ENCODE data around the gene ZYG11B.
"Not testable (repeated sequence)": the region's sequence is repeated elsewhere in the genome, so short reads cannot be mapped to it uniquely, and the experiment has no call there.

The ZYG11B gene

GRCh38 chr1:52759908-52760307, 33.7 kb downstream of the ZYG11B start:
- no peak for DNase-seq

GRCh38 chr1:52767596-52768280, 41.5 kb downstream of the ZYG11B start:
- no peak for DNase-seq

GRCh38 chr1:52769346-52770033, 43.2 kb downstream of the ZYG11B start:
- DNase-seq = no peak

- DNase-seq = no peak
Measured at GRCh38 chr1:52771384-52771783, 45.1 kb downstream of the ZYG11B start.

- DNase-seq = no peak
Measured at GRCh38 chr1:52786148-52786547, 59.9 kb downstream of the ZYG11B start.

GRCh38 chr1:52790429-52790828, 64.2 kb downstream of the ZYG11B start:
- not testable (repeated sequence) for DNase-seq

GRCh38 chr1:52792036-52792435, 65.8 kb downstream of the ZYG11B start:
- DNase-seq = no peak

- DNase-seq = not testable (repeated sequence)
Measured at GRCh38 chr1:52793717-52794116, 67.5 kb downstream of the ZYG11B start.

- DNase-seq = no peak
Measured at GRCh38 chr1:52795464-52795863, 69.2 kb downstream of the ZYG11B start.

- no peak for DNase-seq
Measured at GRCh38 chr1:52798331-52798730, 72.1 kb downstream of the ZYG11B start.

GRCh38 chr1:52801011-52801410, 74.8 kb downstream of the ZYG11B start:
- no peak for DNase-seq

- not testable (repeated sequence) for DNase-seq
Measured at GRCh38 chr1:52804083-52804482, 77.8 kb downstream of the ZYG11B start.

GRCh38 chr1:52814465-52814864, 88.2 kb downstream of the ZYG11B start:
- no peak for DNase-seq

GRCh38 chr1:52820830-52821229, 94.6 kb downstream of the ZYG11B start:
- DNase-seq = not testable (repeated sequence)

- no peak for DNase-seq
Measured at GRCh38 chr1:52825868-52826267, 99.6 kb downstream of the ZYG11B start.

- DNase-seq = no peak
Measured at GRCh38 chr1:52834798-52835197, 108.5 kb downstream of the ZYG11B start.

GRCh38 chr1:52836035-52836434, 109.8 kb downstream of the ZYG11B start:
- no peak for DNase-seq

GRCh38 chr1:52839175-52839574, 112.9 kb downstream of the ZYG11B start:
- not testable (repeated sequence) for DNase-seq

GRCh38 chr1:52842643-52843310, 116.5 kb downstream of the ZYG11B start, which contains the start of gene ZYG11A:
TSS of gene ZYG11A (plus strand) at chr1:52842760. CDS start at chr1:52842884, 124 bp downstream.
- DNase-seq = no peak

- DNase-seq = not testable (repeated sequence)
Measured at GRCh38 chr1:52845119-52845518, 118.9 kb downstream of the ZYG11B start.

GRCh38 chr1:52848423-52848822, 122.2 kb downstream of the ZYG11B start:
- DNase-seq = no peak

GRCh38 chr1:52850951-52851350, 124.7 kb downstream of the ZYG11B start:
- DNase-seq = no peak

- no peak for DNase-seq
Measured at GRCh38 chr1:52852854-52853253, 126.6 kb downstream of the ZYG11B start.

- DNase-seq = no peak
Measured at GRCh38 chr1:52855584-52855983, 129.3 kb downstream of the ZYG11B start.
